Measurements from ENCODE around the gene PDIA6.
"Not testable (repeated sequence)": the region's sequence is repeated elsewhere in the genome, so short reads cannot be mapped to it uniquely, and the experiment has no call there.

PDIA6 gene

GRCh38 chr2:10783421-10783820 lies 29.2 kb downstream of the PDIA6 start:
- DNase-seq (ENCODE audit: low read depth in 2 of 3, low spot score in 1 of 3), result no peak

- no peak for DNase-seq (ENCODE audit: low read depth in 2 of 3, low spot score in 1 of 3)
These were observed 30.8 kb downstream of the PDIA6 start for GRCh38 chr2:10781746-10782145.

- DNase-seq (ENCODE audit: low read depth in 2 of 3, low spot score in 1 of 3), result not testable (repeated sequence)
These were observed 31.8 kb downstream of the PDIA6 start for GRCh38 chr2:10780821-10781220.

GRCh38 chr2:10780491-10780820 lies 32.1 kb downstream of the PDIA6 start:
- no peak for DNase-seq (ENCODE audit: low read depth in 2 of 3, low spot score in 1 of 3)

GRCh38 chr2:10779776-10780490 lies 32.7 kb downstream of the PDIA6 start:
- no peak for DNase-seq (ENCODE audit: low read depth in 2 of 3, low spot score in 1 of 3)

- no peak for DNase-seq (ENCODE audit: low read depth in 2 of 3, low spot score in 1 of 3)
These were observed 33.9 kb downstream of the PDIA6 start for GRCh38 chr2:10778724-10779115.

- DNase-seq (ENCODE audit: low read depth in 2 of 3, low spot score in 1 of 3), result no peak
These were observed 34.5 kb downstream of the PDIA6 start for GRCh38 chr2:10777842-10778723.

GRCh38 chr2:10777111-10777841 lies 35.3 kb downstream of the PDIA6 start:
- DNase-seq (ENCODE audit: low read depth in 2 of 3, low spot score in 1 of 3), result no peak

GRCh38 chr2:10776231-10776977 lies 36.2 kb downstream of the PDIA6 start:
- DNase-seq (ENCODE audit: low read depth in 2 of 3, low spot score in 1 of 3), result no peak

- DNase-seq (ENCODE audit: low read depth in 2 of 3, low spot score in 1 of 3), result no peak
These were observed 36.8 kb downstream of the PDIA6 start for GRCh38 chr2:10775831-10776230.

GRCh38 chr2:10775021-10775780 lies 37.4 kb downstream of the PDIA6 start:
- DNase-seq (ENCODE audit: low read depth in 2 of 3, low spot score in 1 of 3), result no peak

- no peak for DNase-seq (ENCODE audit: low read depth in 2 of 3, low spot score in 1 of 3)
These were observed 38.2 kb downstream of the PDIA6 start for GRCh38 chr2:10774394-10774793.

GRCh38 chr2:10773821-10774341 lies 38.7 kb downstream of the PDIA6 start:
- DNase-seq (ENCODE audit: low read depth in 2 of 3, low spot score in 1 of 3), result no peak

GRCh38 chr2:10772868-10773215 lies 39.7 kb downstream of the PDIA6 start:
- DNase-seq (ENCODE audit: low read depth in 2 of 3, low spot score in 1 of 3), result no peak

GRCh38 chr2:10772201-10772867 lies 40.3 kb downstream of the PDIA6 start:
- DNase-seq (ENCODE audit: low read depth in 2 of 3, low spot score in 1 of 3), result no peak

GRCh38 chr2:10771786-10772185 lies 40.8 kb downstream of the PDIA6 start:
- no peak for DNase-seq (ENCODE audit: low read depth in 2 of 3, low spot score in 1 of 3)

GRCh38 chr2:10770956-10771750 lies 41.4 kb downstream of the PDIA6 start:
- no peak for DNase-seq (ENCODE audit: low read depth in 2 of 3, low spot score in 1 of 3)

GRCh38 chr2:10768063-10768507 lies 44.5 kb downstream of the PDIA6 start:
- DNase-seq (ENCODE audit: low read depth in 2 of 3, low spot score in 1 of 3), result no peak

- no peak for DNase-seq (ENCODE audit: low read depth in 2 of 3, low spot score in 1 of 3)
These were observed 46.7 kb downstream of the PDIA6 start for GRCh38 chr2:10765914-10766313.

Measured in stimulated activated CD4-positive, alpha-beta T cell treated with anti-CD3 and anti-CD28 coated beads, Interleukin-12 subunit alpha, Interleukin-12 subunit beta, amount 100 ng/mL, for 48 hours (primary cell).